ENCODE data around the gene DAP. TPM values are rescaled to one million over a fixed set of nuclear protein-coding genes. Genes with fewer than 3 reads are reported as not detected.

Gene DAP
- total RNA-seq, 1 donor from 2014 or later: 117 TPM

GRCh38 chr5:10689391-10690081, 71.5 kb downstream of the DAP start:
- Histone ChIP-seq H3K27ac (no peak overlapping the region), H3K27me3 (no peaks in the 10 kb centered on the region), H3K4me1 (no peaks in the 10 kb centered on the region), H3K36me3 (peaks cover 0 to 5% of the 10 kb centered on the region in 2 donors), H3K4me3 (no peak overlapping the region), H3K9me3 (no peaks in the 10 kb centered on the region)
- DNase-seq (ENCODE audit: low spot score in 2 of 2): no peak
- intact Hi-C loops (cut with DNase I): no loop called here
- no peak for TF ChIP-seq CTCF (IDR thresholded peaks at IDR 0.05)

GRCh38 chr5:10688651-10689171, 72.3 kb downstream of the DAP start:
- intact Hi-C loops (cut with DNase I): no loop called here
- no peak for TF ChIP-seq CTCF (IDR thresholded peaks at IDR 0.05)
- Histone ChIP-seq H3K4me3 (no peak overlapping the region), H3K27me3 (no peaks in the 10 kb centered on the region), H3K9me3 (no peaks in the 10 kb centered on the region), H3K4me1 (no peaks in the 10 kb centered on the region), H3K27ac (no peak overlapping the region), H3K36me3 (peaks cover 0 to 5% of the 10 kb centered on the region in 2 donors)
- no peak for DNase-seq (ENCODE audit: low spot score in 2 of 2)

DNA sequence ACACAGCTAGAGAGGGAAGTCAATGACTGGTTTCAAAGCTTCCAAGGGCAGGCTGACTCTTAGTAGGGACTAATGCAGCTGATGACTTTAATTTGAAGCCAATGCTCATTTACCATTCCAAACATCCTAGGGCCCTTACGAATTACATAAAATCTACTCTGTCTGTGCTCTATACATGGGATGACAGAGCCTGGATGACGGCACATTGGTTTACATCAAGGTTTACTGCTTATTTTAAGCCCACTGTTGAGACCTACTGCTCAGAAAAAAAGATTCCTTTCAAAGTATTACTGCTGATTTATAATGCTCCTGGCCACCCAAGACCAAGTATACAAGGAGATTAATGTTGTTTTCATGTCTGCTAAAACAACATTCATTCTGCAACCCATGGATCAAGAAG, 74.1 kb downstream of the DAP start:
- Histone ChIP-seq H3K27me3 (no peaks in the 10 kb centered on the region), H3K36me3 (peaks cover 11 to 23% of the 10 kb centered on the region in 2 donors), H3K27ac (no peak overlapping the region), H3K9me3 (no peaks in the 10 kb centered on the region), H3K4me3 (no peak overlapping the region), H3K4me1 (no peaks in the 10 kb centered on the region)
- no peak for TF ChIP-seq CTCF (IDR thresholded peaks at IDR 0.05)
- intact Hi-C loops (cut with DNase I): no loop called here
- no peak for DNase-seq (ENCODE audit: low spot score in 2 of 2)

- DNase-seq (ENCODE audit: low spot score in 2 of 2): no peak
- no peak overlapping the region for H3K27ac ChIP-seq
- H3K4me3 ChIP-seq: no peak overlapping the region
- intact Hi-C loops (cut with DNase I): no loop called here
- peaks cover 21 to 40% of the 10 kb centered on the region in 2 donors for H3K36me3 ChIP-seq
- H3K4me1 ChIP-seq: no peaks in the 10 kb centered on the region
- H3K27me3 ChIP-seq: no peaks in the 10 kb centered on the region
- TF ChIP-seq CTCF (IDR thresholded peaks at IDR 0.05): no peak
- no peaks in the 10 kb centered on the region for H3K9me3 ChIP-seq
Measured at GRCh38 chr5:10685115-10685521, 75.9 kb downstream of the DAP start.

DNA sequence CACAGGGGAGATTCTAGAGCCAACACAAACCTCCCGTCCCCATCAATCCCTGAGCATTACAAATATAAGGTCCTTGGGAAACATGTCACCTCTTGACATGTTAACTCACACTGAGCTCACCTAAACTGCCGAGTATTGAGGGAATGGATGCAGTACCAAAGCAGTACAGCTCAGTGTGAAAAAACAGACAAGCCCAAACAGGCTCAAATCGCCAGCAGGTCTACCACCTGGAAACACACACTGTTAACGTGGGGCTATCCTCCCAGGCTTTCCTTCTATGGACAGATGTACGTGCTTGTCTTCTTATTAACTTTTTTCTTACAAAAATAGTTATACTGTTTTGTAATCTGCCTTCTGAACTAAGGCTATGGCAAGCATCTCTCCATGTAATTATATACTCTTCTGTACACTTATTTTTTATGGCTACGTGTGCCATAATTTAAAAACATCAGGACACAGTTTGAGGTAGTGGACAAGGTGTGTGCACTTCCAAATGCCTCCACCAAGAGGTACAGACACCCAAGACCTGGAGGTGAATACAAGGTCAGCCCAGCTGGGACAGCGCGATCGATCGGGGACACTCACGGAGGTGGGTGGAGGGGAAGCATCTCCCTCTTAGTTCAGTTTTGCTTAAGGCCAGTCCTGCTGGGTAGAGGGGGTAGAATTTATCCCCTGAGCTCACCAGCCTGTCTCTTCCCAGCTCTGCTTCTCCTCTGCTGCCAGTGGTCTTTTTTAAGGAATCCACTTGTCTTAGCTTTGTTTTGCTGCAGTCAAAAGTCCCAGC, 76.5 kb downstream of the DAP start:
- intact Hi-C loops (cut with DNase I): no loop called here

More for the DNA sequence above, 76.5 kb downstream of the DAP start:
- DNase-seq (ENCODE audit: low spot score in 2 of 2): no peak
- Histone ChIP-seq H3K4me1 (no peaks in the 10 kb centered on the region), H3K27ac (no peak overlapping the region), H3K36me3 (peaks cover 26 to 47% of the 10 kb centered on the region in 2 donors), H3K9me3 (no peaks in the 10 kb centered on the region), H3K4me3 (no peak overlapping the region), H3K27me3 (no peaks in the 10 kb centered on the region)
- no peak for TF ChIP-seq CTCF (IDR thresholded peaks at IDR 0.05)

Measured in ascending aorta (tissue), 2 donors.